GM18909 (cell line): ENCODE data around the gene NMRAL1.

Experiments
- ATAC-seq: cut with Tn5 transposase; IDR thresholded peaks from one replicate; pipeline ENCODE4 v1.9.1; 2021; ENCODE audit warnings: mild to moderate bottlenecking; ENCODE audit not compliant: unreplicated experiment, poor library complexity

The NMRAL1 gene

DNA sequence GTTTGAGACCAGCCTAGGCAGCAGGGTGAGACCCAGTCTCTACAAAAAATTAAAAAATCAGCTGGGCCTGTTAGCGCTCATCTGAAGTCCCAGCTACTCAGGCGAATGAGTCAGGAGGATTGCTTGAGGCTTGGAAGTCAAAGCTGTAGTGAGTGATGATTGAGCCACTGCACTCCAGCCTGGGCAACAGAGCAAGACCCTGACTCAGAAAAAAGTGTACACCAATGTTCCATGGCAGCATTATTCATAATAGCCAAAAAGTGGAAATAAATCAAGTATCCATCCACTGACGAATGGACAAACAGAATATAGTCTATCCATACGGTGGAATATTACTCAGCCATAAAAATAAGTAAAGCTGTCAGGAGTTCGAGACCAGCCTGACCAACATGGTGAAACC lies 2.6 kb downstream of the NMRAL1 start:
- no peak for ATAC-seq

DNA sequence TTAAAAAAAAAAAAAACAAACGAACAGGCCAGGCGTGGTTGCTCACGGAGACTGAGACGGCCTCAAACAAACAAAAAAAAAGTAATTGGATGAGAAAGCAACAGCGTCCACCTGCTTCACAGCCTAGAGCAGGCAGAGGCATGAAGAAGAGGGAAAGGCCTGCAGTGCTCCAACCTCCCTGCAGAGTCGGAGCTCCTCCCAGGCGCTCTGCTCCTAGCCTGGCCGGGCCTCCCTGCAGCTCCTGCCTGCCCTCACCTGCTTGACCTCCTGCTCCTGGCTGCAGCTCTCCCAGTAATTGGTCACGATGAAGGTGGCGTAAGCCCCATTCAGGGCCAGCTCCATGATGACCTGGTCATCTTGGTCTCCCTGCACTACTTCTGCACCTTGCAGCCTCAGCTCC lies 5.5 kb downstream of the NMRAL1 start:
- ATAC-seq: no peak

DNA sequence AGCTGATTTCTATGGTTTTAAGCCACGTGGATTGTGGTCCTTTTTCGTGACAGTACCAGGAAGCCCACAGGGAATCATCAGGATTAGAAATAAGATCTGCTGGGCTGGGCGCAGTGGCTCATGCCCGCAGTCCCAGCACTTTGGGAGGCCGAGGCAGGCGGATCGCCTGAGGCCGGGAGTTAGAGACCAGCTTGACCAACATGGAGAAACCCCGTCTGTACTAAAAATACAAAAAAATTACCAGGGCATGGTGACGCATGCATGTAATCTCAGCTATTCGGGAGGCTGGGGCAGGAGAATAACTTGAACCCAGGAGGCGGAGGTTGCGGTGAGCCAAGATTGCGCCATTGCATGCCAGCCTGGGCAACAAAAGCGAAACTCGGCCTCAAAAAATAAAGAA lies 6.5 kb downstream of the NMRAL1 start:
- ATAC-seq: no peak

DNA sequence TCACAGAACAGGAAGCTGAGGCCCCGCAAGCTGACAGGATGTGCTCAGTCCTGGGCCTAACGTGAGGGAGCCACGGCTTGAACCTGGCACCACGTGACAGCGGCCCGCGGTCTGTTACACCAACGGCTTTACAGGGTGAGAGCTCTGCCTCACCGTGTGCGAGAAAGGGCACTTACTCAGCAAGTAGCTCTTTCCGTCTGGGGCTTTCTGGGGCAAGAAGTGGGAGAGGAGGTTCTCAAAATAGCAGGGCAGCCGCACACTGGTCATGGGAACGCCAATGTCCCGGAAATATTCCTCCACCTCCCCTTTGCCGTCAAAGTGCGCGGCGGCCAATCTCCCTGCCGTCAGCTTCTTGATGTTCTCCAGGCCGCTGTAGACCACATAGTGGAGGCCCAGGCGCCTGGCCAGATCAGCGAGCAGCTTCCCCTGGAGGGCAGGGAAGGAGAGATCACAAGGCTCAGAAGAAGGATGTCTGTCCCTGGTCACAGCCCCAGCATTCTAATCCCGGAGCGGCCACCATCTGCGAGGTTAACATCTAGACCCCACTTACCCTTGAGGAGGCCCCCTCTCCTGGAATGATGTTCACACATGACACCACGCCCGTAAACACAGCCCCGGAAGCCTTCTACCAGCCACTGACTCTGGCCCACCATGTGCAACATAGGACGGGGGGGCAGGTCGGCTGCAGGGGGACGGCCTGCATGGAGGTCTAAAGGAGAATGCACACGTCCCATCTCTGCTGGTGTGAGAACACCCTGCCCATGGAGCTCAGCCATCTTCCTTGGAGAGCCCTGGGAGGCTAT lies 8.2 kb downstream of the NMRAL1 start:
- ATAC-seq: no peak

DNA sequence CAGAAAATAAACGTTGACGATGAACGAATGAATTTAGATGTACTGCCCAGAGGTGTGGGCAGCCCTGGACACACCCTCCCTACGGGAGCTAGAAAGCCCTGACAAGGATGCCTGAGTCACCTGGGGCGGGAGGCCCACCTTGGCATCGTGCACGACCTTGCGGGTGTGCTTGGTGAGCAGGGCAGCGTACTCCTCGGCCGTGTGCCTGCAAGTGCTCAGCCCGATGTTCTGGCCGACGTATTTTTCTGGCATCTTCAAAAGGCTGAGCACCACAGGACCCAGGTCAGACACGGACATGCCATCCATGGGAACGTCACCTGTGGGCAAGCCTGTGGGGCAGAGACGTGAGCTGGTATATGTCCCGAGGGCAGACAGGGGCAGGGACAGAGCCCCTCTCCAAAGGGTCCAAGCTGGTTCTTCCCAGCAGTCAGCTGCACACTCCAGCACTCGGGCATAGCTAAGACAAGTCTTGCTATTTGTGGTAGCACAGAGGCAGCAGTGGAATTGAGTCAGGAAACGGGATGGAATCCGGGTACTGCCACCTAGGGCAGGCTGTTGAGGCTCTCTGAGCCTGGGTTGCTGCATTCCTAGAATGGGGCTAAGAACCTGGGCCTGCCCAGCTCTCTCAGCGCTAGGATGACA lies 10.8 kb downstream of the NMRAL1 start:
- no peak for ATAC-seq

DNA sequence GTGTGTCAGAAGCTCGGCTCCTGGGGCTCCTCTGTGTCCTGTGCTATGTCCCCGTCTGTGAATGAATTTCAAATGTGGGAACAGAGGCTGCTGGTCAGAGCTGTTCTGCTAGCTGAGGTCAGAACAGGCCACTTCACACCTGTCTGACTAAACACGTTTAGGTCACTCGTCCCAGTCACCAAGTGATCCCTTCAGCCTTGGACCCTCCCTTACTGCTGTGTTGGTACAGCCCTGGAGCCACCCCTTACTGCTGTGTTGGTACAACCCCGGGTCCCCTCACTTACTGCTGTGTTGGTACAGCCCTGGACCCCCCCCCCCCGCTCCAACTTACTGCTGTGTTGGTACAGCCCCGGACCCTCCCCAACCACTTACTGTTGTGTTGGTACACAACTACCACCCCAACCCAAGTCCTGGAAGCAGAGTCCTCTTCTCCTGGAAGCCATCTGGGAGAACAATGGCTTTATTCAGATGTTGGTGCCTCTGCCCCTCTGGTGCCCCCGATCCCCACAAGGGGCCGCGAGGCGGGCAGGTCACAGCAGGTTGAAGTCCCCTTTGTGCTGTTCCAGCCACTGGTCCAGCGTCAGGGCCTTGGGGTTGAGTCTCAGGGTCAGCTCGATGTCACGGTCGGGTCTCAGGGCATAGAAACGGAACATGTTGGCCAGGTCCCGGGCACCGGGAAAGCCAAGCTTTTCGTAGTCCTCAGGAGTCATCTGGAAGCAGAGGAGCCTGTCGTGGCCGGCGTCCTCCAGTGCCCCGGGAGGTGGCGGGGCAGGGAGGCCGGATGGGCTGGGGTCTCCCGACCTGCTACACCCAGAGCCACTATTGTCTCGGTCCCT lies 13.0 kb downstream of the NMRAL1 start:
- ATAC-seq: no peak

DNA sequence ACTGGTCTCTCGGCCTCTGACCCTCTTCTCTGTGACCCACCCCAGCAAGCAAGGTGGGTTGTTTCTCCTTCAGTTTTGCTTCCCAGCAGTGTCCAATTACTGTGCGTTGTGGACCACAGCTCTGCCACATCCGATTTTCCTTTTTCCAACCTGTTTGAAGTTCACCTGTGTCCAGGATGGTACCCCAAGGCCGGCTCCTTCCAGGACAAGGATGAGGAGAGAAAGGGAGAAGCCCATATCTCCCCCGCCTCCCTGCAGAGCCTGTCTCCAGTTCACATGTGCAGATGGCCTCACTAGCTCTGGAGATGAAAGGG lies 13.5 kb downstream of the NMRAL1 start:
- ATAC-seq: no peak

DNA sequence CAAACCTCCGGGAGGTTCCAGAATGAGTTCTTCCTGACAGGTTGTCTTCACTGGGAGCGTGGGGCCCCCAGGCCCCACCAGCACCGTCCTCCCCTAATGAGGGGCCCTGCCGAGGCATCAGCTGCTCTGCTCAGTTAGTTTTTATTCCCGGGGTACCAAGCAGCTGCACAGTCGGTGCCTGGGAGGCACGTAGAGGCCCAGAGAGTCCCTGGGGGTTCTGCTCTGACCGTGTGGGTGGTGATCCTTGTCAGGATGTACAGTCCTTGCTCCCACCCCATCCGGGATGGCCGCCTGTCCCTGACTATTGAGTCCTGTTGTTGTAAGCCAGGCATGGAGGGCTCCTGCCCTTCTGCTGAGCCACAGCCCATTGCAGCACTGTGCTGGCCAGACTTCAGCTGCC lies 18.5 kb downstream of the NMRAL1 start:
- no peak for ATAC-seq

DNA sequence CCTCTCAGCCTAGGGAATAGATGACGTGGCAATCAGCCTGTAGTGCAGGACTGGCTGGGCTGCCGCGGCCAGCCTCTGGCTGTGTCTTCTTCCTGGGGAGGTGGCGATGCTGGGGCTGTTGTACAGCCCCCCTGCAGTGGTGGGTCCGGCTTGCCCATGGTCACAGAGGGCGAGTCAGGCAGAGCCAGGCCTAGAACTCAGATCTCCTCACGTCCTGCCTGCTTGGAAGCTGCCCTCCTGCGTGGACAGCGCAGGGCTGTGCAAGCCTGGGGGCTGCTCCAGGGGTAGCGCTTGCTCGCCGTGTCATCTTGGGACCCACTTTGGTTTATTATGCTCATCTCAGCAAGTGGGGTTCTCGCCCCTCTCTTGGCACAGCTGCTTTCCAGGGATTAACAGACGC lies 19.3 kb downstream of the NMRAL1 start:
- no peak for ATAC-seq

DNA sequence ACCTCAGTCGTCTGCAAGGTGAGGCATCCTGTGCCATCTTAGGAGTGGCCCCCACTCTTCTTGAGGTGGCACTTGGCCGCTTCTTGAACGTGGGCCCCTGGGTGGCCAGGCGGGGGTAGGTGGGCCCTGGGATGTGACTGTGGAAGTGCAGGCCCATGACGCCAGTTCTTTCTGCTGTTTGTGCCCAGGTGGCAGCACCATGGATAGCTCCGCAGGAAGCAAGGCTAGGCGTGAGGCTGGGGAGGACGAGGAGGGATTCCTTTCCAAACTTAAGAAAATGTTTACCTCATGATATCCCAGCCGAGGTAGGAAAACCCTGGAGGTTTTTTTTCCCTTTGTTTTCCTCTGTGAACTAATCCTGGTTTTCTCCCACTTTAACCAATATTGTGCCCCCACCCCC lies 19.8 kb downstream of the NMRAL1 start:
- ATAC-seq: no peak

DNA sequence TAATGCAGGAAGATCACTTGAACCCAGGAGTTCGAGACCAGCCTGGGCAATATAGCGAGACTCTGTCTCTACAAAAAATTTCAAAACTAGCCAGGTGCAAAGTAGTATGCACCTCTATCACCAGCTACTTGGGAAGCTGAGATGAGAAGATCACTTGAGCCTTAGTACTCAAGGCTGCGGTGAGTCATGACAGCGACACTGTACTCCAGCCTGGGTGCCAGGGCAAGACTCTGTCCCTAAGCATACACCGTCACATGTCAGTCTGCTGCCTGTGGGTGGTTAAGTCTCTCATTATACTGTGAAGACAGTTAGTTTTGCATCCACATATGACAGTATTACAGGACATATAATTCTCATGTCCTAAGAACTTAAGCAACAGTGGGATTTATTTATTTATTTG lies 21.8 kb downstream of the NMRAL1 start:
- no peak for ATAC-seq

DNA sequence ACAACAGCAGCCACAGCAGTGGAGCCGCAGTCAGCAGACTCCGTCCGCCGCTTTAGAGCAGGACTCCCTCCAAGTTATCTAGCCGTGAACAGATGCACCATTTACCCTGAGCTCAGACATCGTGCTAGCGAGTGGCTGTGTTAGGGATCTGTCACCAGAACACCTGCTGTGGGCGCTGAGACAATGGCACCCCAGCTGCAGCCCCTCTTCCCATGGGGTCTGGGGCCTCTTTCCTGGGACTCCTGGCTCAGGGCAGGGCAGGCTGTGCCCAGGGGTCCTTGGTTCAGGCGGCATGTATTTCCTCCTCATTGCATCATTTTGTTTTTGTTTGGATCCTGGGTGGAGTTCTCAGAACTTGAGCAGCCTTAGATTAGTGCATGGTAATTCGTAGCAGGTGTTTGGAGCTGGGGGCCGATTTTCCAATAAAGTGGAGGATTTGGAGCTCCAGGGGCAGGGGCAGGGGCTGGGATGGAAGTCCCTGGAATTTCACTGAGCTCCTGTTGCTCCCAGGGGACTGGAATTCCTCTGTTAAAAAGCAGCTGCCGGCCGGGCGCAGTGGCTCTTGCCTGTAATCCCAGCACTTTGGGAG lies 23.4 kb downstream of the NMRAL1 start:
- ATAC-seq: no peak

DNA sequence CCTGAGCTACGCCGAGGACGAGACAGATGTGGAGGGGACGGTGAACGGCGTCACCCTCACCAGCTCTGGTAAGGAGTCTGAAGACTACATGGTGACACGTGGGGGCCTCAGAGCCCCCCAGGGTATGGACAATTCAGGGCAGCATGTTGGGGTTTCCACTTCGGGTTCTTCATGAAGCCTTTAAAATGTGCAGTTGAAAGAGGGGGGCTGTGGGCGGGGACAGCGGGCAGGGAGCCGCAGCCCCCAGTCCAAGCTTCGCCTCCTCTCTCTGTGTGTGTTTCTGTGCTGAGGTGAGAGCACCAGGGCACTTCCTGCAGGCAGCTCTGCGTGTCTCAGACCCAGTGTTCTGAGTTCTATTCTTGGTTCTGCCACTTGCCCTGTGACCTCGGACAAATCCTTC lies 24.0 kb downstream of the NMRAL1 start:
- ATAC-seq: no peak

DNA sequence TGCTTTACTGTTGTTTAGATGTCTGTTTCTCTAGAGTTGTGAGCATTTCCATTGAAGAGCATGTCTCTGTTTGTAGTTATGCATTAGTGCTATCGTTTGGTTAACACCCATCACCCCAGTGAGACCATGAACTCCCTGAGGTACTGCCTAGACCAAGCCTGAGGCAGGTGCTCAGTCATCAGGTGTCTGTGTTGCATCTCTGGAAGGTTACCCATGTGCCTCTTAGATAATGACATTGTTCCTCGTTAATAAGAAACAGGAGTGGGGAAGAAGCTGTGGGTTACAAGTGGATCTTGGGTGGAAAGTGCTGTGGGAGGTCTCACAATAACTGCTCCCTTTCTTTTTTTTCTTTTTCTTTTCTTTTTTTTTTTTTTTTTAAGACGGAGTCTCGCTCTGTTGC lies 30.4 kb downstream of the NMRAL1 start:
- ATAC-seq: no peak

DNA sequence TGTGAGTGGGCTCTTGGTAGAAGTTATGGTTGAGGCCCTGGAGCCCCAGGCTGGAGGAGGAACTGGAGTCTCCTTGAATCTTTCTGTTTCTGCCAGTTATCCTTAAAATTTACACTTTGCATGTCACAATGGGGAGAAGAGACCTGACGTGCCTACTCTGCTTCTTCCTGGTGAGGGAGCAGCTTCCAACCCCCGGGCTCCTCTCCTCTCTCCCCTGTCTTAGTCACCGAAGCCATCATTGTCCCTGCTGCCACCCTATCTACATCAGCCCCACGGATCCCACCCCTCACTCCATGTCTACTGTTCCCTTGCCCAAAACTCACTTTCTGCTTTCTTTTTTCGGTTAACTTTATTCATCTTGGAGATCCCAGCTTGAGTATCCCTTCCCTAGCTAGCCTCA lies 31.2 kb downstream of the NMRAL1 start:
- no peak for ATAC-seq

DNA sequence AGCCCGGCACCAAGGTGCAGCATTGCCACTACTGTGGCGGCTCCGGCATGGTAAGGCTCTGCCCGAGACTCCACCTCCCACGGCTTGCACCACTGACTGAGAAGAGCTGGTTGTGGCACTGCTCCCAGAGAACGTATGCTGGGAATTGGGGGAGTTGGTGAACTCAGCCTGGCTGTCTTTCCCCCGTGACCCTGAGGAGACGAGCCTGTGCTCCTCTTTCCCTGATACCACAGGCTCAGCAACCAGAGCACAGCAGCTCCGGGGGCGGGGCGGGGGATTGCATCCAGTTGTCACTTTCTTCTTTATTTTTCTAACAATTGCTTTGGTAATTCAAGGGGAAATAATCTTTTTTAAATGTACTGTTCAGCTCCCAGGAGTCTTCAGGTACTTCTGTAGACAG lies 32.1 kb downstream of the NMRAL1 start:
- ATAC-seq: no peak

DNA sequence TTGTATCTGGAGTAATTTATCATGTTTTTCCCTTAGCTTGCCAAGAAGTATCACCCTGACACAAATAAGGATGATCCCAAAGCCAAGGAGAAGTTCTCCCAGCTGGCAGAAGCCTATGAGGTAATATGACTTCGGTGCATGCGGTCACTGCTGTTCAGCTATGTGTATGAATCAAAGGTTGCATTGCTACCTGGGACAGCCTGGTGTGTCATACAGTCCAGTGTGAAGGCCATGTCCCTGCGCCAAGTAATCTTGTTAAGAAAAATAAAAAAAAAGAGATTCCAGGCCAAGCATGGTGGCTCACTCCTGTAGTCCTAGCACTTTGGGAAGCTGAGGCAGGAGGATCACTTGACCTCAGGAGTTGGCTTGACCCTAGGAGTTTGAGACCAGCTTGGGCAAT lies 37.1 kb downstream of the NMRAL1 start:
- ATAC-seq: no peak

DNA sequence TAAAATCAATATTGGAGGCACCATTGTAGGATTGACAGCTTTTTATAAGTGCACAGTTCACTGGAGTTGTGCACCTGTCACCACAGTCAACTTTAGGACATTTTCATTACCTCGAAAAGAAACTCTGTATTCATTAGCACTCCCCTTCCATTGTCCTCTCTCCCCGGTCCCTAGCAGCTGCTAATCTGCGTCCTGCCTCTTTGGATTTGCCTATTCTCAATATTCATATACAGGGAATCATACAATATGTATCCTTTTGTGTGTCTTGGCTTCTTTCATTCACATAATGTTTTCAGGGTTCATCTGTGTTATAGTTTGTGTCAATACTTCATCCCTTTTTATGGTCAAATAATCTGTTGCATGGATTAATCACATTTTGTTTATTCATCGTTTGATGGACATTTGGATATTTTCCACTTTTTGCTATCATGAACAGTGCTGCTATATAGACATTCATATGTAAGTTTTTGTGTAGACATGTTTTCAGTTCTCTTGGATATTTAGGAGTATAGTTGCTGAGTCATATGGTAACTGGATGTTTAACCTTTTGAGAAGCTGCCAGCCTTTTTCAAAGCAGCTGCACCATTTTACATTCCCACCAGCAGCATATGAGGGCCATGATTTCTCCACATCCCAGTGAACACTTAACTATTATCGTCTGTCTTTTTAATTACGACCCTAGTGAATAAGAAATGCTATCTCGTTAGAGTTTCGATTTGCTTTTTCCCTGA lies 38.9 kb downstream of the NMRAL1 start:
- ATAC-seq: no peak

DNA sequence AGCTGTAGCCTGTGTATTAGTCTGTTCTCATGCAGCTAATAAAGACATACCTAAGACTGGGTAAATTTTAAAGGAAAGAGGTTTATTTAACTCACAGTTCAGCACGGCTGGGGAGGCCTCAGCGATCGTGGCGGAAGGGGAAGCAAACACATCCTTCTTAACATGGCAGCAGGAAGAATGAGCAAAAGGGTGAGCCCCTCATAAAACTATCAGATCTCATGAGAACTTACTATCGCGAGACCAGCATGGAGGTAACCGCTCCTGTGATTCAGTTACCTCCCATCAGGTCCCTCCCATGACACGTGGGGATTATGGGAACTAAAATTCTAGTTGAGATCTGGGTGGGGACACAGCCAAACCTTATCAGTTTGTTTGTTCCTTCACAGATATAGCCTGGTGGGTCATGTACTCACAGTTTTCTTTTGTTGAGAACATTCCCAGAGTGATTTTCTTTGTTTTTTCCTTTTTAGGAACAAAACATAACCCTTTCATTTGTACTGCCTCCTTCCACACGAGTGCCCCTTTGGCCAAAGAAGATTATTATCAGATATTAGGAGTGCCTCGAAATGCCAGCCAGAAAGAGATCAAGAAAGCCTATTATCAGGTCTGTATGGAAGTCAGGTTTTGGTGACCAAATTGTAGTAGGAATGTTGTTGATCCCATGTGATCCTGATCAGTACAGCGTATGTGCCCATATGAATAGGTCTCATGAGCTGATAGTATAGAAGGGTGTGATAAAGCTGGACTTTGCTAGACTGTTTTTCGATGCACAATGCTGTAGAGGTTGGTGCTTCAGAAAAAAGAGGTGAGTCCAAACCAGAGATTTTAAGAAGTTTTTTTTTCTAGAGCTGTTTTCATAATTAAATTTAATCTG lies 40.3 kb downstream of the NMRAL1 start:
- ATAC-seq: no peak

DNA sequence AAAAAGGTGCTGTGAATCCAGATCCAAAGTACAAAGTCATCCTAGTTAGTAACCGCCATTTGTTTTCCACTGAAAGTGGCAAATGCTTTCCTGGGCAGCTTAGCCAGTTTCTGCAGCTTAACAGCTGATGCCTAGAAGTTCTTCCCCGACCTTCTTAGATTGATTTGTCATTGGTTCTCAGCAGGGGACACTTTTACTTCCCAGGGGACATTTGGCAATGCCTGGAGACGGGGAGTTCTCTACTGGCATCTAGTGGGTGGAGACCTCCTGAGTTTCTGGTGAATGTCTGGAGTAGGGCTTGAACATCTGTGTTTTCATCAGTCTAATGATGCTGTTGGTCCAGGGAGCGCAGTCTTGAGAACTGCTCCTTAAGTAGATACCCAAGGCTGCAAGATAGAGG lies 41.2 kb downstream of the NMRAL1 start:
- no peak for ATAC-seq
